Stomach smooth muscle (tissue), 2 donors: ENCODE measurements around the gene DEFB112.

Experiments
- H3K27ac ChIP-seq: one replicate; pipeline ENCODE4 v1.7.0; 2013; ENCODE audit warnings: mild to moderate bottlenecking, low read length, inconsistent platforms
- H3K27me3 ChIP-seq, 2 donors: one replicate each; pipeline ENCODE4 v1.7.0; 2013; ENCODE audit warnings: low read length in 2 of 2; ENCODE audit not compliant: insufficient read depth in 2 of 2, control insufficient read depth in 1 of 2
- H3K36me3 ChIP-seq, 2 donors: one replicate each; pipeline ENCODE4 v1.7.0; 2013; ENCODE audit warnings: low read length in 2 of 2; ENCODE audit not compliant: control insufficient read depth in 2 of 2, insufficient read depth in 2 of 2
- H3K4me1 ChIP-seq: one replicate; pipeline ENCODE4 v1.7.0; 2013; ENCODE audit warnings: low read length; ENCODE audit not compliant: control insufficient read depth, insufficient read depth
- H3K4me3 ChIP-seq, 2 donors: one replicate each; pipeline ENCODE4 v1.7.0; 2013; ENCODE audit warnings: low read length in 2 of 2
- H3K9ac ChIP-seq, 2 donors: one replicate each; pipeline ENCODE4 v1.7.0; 2013; ENCODE audit warnings: low read length in 2 of 2, mild to moderate bottlenecking in 1 of 2
- H3K9me3 ChIP-seq, 2 donors: one replicate each; pipeline ENCODE4 v1.7.0; 2013; ENCODE audit warnings: low read length in 2 of 2; ENCODE audit not compliant: control insufficient read depth in 2 of 2
- donor health status: healthy.
- donor health status: Pancreatic carcinoma.

DEFB112 gene

DNA sequence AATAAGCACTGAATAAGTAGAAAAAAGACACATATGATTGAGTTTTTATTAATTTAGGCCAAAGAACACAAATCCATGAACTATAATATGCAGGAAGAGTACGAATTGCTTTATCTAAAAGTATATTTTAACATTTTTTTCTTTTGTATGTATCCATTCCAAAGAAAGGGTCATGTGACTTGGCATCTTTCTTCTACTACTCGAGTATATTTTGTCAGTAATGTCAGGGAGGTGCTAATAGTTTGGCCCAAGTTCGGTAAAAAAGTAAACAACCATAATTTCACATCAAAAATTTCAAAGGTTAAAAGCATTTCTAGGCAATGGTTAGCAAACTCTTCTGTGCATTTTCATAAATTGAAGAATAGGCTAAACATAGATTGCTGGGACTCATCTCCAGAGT, 46.6 kb downstream of the DEFB112 start:
- H3K4me3 ChIP-seq = no peak overlapping the region
- H3K9me3 ChIP-seq = no peaks in the 10 kb centered on the region
- H3K9ac ChIP-seq = no peak overlapping the region
- H3K27me3 ChIP-seq = no peaks in the 10 kb centered on the region
- H3K36me3 ChIP-seq = no peaks in the 10 kb centered on the region
- H3K27ac ChIP-seq = no peak overlapping the region
- no peaks in the 10 kb centered on the region for H3K4me1 ChIP-seq

DNA sequence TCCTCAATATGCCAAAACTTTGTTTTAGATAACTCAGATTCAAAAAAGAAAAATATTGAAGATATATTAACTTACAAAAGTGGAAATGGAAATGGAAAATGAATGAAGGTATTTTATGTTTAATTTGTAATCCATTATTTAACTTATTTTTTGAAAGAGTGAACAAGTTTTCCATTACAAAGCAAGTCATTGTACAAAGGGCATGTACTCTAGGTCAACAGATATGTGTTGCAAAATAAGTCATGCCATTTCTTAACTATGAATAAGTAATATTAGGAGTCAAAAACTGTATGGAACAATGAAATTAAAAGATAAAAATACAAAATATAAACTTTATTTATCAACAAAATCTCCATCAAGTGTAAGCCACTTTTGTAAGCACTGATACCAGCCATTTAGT, 54.5 kb downstream of the DEFB112 start:
- Histone ChIP-seq H3K27me3 (no peaks in the 10 kb centered on the region), H3K36me3 (no peaks in the 10 kb centered on the region), H3K4me1 (no peaks in the 10 kb centered on the region), H3K4me3 (no peak overlapping the region), H3K9me3 (no peaks in the 10 kb centered on the region), H3K27ac (no peak overlapping the region), H3K9ac (no peak overlapping the region)
